ENCODE results near the gene LTBP2.

DNA sequence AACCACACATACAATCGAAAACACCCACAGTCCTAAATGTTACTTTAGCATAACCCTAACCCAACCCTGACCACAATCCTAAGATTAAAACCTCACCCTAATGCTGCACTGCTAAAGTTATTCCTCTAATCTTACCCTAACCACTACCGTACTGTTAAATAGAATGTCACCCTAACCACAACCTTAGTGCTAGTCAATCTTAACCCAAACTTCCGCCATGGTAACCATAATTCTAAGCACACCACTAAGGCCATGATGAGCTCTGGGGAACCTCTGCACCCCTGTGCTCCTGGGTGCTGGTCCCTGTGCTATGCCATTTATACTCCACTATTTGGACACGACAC, 38.0 kb downstream of the LTBP2 start:
- no peak for TF ChIP-seq CEBPB (IDR thresholded peaks at IDR 0.05)
- TF ChIP-seq YY1 (IDR thresholded peaks at IDR 0.05; ENCODE audit: low read depth): no peak
- no peak for TF ChIP-seq EP300 (IDR thresholded peaks at IDR 0.05; ENCODE audit: borderline replicate concordance)
- no peak for TF ChIP-seq TAF1 (IDR thresholded peaks at IDR 0.05; ENCODE audit: low read depth)
- TF ChIP-seq, protein P1, sequence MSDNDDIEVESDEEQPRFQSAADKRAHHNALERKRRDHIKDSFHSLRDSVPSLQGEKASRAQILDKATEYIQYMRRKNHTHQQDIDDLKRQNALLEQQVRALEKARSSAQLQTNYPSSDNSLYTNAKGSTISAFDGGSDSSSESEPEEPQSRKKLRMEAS (IDR thresholded peaks at IDR 0.05): no peak
